K562 (cell line): ENCODE data around the gene AKAP6. TPM values are rescaled to one million over a fixed set of nuclear protein-coding genes. Genes with fewer than 3 reads are reported as not detected.

Experiments used
- CXXC5 ChIP-seq: fragments of 250-450 bp; sonication (Bioruptor Pico); IDR thresholded peaks from 2 replicates; pipeline ENCODE4 v1.8.0; 2022; ENCODE audit warnings: inconsistent platforms, mild to moderate bottlenecking, moderate library complexity
- GATA2 ChIP-seq: sonication (generic); formaldehyde crosslinking; IDR thresholded peaks from 2 replicates; pipeline ENCODE4 v1.4.0; 2020; ENCODE audit warnings: mild to moderate bottlenecking, missing genetic modification reagents
- HMBOX1 ChIP-seq: sonication (generic); IDR thresholded peaks from 2 replicates; pipeline ENCODE4 v1.6.1; 2016
- MNT ChIP-seq, 2 experiments: fragments of 450-650 bp; conservative IDR thresholded peaks; 2 replicates each; pipeline ENCODE4 v1.6.1; 2017; ENCODE audit warnings: mild to moderate bottlenecking in 2 of 2, moderate library complexity in 2 of 2
- ZBTB11 ChIP-seq, 3 experiments: fragments of 200-800 bp in 1 of 3; fragments of 250-450 bp in 1 of 3; fragments of 450-650 bp in 1 of 3; sonication (Bioruptor Pico) in 1 of 3; sonication (Bioruptor generic) in 1 of 3; formaldehyde crosslinking in 1 of 3; IDR thresholded peaks; 2 replicates each; pipeline versions ENCODE4 v1.6.1 to v1.8.0; 2016 to 2022; ENCODE audit warnings: mild to moderate bottlenecking in 2 of 3, missing genetic modification characterization in 2 of 3, missing compliant biosample characterization in 1 of 3, moderate library complexity in 1 of 3
- polyA plus RNA-seq, 8 experiments: library from polyadenylated mRNA; depleted of rRNA in 4 of 8; stranded (reverse) in 5 of 8; unstranded in 3 of 8; fragments of >200 nt; fragmentation: Nextera tagmentation in 2 of 8; fragmentation: Illumina TruSeq in 1 of 8; extraction: Ambion mirVana in 2 of 8; extraction: Trizol in 1 of 8; gene quantifications; 2 replicates each; pipeline versions ENCODE4 v1.2.1 to v1.2.3, GENCODE V29; 2011 to 2014; ENCODE audit warnings: inconsistent platforms in 1 of 8, missing spikeins in 1 of 8
- total RNA-seq, 7 experiments: library from RNA; depleted of rRNA in 6 of 7; stranded (reverse); fragments of >200 nt in 6 of 7; fragmentation: Illumina TruSeq in 2 of 7; extraction: Trizol in 2 of 7; gene quantifications; 2 replicates each; pipeline versions ENCODE4 v1.2.1 to v1.2.3, GENCODE V29; 2011 to 2021; ENCODE audit warnings: low replicate concordance in 1 of 7

AKAP6 gene
- total and polyA plus RNA-seq, 9 of the 15 experiments (the other 6 are each of a cell fraction or from before 2014, with no cell fraction given) = 0.03 to 1.7 (median 0.48) TPM

GRCh38 chr14:32318087-32318795 lies 10.9 kb upstream of the AKAP6 start (continued):
- TF ChIP-seq HMBOX1 (peak; percentile 65), CXXC5 (CRISPR knock-in tag) (no peak), MNT (conservative IDR thresholded peaks at IDR 0.05) (no peak), ZBTB11 (CRISPR knock-in tag; IDR thresholded peaks at IDR 0.05) (no peak), GATA2 (no peak)
